GM19452 (cell line): ENCODE data around the gene NIPSNAP2.
"Not testable (repeated sequence)": the region's sequence is repeated elsewhere in the genome, so short reads cannot be mapped to it uniquely, and the experiment has no call there.

Source experiments
- ATAC-seq: cut with Tn5 transposase; IDR thresholded peaks from one replicate; pipeline ENCODE4 v1.9.1; 2021; ENCODE audit not compliant: unreplicated experiment

Gene NIPSNAP2

DNA sequence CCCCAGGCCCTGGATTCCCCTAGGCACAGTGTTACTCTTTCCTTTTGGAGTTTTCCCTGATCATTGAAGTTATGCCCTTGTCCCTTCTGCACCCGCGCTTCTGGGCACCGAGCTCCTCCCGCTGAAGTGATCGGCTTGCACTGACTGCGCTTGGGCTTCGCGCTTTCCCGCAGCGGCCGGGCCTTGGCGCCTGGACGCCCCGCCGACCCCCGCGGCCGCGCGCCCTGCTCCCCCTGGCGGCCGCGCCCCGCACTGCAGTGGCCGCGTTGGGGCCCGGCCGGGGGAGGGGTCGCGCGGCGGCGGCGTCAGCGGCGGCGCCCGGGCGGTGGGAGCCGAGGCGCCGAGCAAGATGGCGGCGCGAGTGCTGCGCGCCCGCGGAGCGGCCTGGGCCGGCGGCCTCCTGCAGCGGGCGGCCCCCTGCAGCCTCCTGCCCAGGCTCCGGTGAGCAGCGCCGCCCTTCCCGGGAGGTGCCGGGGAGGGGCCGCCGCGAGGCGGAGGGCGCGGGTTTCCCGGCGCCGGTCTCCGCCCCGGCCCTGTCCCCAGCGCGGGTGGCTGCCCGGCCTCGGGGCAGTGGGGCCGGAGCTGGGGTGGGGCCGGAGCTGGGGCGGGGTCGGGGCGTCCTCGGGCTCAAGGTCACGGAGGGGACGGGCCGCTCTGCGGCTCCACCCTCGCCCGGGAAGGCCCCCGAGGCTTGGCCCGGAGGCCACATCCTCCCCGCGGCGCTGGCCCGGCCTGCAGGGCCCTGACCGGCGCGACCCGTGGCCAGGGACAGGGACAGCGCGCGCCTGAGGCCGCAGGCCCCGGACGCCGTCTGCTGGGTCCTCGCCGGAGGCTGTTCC, at the start of gene NIPSNAP2:
TSS of gene NIPSNAP2 (plus strand) at position 325 of the 839 bp plus-strand sequence. CDS start at position 350, 25 bp downstream.
- peak; percentile 86 for ATAC-seq

DNA sequence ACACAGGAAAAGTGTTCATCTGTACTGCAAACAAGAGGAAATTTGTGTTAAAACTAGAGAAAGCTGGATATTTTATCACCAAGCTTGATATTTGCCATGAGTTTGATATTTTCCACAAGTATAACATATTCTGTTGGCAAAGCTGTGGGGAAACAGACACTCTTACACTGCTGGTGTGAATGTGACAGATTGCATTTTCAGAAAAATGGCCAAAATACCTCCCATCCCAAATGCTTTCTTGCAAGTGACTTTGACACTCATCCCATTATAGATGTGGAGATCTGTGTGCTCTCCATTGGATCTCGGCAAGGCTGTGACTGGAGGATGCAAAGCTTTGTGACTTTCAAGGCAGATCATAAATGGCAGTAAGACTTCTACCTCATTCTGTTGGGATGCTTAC, 46.6 kb upstream of the NIPSNAP2 start:
- no peak for ATAC-seq

DNA sequence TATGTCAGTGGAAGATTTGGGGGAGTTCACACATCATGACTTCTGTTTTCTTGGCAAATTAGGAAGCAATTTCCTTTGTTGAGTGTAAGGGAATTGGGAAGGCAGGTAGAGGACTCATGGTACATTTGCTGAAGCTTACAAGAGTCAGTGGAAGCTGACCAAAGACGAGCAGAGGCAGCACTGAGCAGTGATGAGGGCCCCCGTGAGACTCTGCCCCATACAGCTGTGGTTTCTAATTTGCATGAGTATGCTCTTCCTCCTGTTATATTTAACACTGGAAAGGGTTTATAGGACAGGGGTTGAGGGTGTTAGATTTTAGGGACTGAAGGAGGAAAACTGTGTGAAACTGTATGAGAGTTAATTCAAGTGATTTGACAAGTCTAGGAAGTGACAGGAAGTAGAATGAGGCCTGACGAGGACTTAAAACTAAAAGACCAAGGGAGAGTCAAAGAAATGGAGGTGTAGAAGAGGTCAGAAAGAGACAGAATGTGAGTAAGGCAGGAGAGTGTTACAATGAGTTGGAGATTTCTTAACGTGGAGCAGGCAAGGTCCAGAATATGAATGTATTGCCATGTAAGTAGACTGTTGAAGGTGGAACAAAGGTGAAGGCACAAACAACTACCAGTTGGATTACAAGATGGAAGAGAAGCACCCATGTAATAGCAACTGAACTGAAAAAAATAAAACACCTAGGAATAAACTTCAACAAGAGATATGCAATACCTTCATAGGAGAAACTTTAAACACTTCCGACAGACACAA, 36.2 kb upstream of the NIPSNAP2 start:
- no peak for ATAC-seq

DNA sequence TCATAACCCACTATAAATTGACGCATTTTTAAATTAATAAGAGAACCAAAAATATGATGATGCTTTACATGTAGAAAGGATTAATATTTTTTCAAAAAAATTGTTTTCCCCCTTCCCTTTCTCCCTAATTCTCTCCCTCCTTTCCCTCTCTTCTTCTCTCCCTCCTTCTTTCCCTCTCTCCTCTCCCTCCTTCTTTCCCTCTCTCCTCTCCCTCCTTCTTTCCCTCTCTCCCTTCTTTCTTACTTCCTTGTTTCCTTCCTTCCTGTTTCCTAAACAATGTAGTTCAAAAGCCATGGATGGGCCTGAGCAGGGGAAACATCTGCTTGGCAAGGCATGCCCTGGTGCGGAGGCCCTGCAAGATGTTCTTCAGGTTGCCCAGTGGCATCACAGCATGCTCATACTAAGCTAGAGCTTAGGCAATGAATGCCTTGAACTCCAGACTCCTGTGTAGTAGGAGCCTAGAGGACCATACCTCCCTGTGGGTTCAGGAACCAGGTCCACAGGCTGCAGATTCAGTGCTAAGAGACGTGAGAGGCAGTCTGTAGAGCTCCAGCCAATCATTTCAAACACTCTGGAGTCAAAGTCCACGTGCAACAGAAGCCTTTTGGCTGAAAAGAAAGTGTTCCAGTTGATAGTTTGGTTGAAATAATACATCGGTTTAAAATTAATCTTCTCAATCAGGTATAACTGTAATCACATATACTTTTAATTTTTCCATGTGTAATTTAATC, 32.8 kb upstream of the NIPSNAP2 start:
- no peak for ATAC-seq

DNA sequence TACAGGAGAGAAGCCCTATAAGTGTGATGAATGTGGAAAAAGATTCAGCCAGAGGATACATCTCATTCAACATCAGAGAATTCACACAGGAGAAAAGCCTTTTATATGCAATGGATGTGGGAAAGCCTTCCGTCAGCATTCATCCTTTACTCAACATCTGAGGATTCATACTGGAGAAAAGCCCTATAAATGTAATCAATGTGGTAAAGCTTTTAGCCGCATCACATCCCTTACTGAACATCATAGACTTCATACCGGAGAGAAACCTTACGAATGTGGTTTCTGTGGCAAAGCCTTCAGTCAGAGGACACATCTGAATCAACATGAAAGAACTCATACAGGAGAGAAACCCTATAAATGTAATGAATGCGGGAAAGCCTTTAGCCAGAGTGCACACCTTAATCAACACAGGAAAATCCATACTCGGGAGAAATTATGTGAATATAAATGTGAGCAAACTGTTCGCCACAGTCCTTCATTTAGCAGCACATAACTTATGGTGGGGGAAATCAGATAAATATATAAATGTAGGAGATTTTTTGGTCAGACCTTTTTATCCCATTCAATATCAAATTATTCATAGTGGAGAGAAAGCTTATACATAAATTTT, 24.8 kb upstream of the NIPSNAP2 start:
- ATAC-seq: no peak

DNA sequence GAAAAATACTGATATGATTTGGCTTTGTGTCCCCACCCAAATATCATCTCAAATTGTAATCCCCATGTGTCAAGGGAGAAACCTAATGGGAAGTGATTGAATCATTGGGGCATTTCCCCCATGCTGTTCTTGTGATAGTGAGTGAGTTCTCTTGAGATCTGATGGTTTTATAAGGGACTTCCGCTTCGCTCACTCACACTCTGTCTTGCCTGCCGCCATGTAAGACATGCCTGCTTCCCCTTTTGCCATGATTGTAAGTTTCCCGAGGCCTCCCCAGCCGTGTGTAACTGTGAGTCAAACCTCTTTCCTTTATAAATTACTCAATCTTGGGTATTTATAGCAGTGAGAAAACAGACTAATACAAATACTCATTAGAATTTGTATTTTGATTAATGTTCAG, 17.8 kb upstream of the NIPSNAP2 start:
- no peak for ATAC-seq

DNA sequence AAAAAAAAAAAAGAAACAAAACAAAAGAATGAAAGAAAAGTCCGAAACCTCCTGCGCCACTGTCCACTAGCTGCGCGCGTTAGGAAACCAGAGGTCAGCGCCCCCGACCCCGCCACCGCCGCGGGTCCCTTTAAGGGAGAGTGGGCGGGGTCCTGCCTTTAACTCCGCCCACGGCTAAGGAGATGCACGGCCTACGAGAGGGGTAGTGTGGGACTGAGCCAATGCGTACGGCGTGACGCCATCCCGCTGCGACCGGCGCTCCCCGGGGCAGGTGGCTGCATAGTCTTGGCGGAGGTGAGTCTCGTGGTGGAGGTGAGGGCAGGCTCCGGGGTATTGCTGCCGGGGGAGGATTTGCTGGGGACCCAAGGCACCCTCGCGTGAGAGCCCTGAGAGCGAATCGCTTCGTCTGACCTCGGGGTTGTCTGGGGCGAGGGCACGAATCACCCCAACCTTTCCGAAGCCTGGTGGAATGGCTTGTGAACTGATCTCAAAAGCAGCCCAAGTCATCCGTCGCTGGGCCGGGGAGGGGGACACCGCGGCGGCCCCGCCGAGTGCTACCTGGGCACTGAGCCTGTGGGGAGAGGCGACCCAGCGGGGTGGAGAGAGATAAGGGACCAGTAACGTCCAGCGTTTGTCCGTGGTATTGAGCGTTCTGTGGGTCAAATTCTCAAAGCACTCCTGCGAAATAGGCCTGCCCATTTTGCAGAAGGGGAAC, 12.6 kb upstream of the NIPSNAP2 start, which contains the start of gene MRPS17:
TSS of gene MRPS17 (plus strand) at position 241 of the 715 bp plus-strand sequence. CDS start 1,319 bp downstream, outside the sequence.
- ATAC-seq: peak; percentile 100

DNA sequence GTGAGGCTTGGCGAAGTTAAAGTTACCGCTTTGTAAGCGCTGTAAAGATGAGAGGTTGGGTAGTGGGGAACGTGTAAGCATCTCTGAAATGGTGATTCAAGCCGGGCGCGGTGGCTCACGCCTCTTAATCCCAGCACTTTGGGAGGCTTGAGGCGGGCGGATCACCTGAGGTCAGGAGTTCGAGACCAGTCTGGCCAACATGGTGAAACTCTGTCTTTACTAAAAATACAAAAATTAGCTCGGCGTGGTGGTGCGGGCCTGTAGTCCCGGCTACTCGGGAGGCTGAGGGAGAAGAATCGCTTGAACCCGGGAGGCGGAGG, 12.1 kb upstream of the NIPSNAP2 start:
- not testable (repeated sequence) for ATAC-seq

DNA sequence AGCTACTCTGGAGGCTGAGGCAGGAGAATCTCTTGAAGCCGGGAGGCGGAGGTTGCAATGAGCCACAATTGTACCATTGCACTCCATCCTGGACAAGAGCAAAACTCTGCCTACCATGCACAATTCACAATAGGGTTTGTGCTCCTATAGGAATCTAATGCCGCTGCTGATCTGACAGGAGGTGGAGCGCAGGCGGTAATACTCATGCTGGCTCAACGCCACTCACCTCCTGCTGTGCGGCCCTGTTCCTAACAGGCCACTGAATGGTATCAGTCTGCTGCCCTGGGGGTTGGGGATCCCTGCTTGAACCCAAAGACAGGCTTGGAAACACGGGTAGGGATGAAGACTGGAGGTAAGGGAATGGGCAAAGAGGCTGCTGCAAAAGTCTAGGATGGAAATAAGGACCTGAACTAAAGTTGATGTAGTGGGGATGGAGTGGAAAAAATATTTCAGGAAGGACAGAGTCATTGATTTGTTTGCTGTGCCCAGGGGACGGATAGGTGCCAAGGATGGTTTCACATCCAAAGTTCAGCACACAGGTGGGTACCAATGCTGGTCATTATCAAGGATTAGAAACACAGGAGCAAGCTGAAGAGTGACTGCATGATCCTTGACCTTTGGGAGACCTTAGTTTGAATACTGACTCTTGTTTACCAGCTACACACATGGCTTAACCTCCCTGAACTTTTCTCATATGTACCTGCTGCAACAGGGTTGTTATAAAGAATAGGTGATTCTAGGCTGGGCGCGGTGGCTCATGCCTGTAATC, 10.5 kb upstream of the NIPSNAP2 start:
- ATAC-seq: no peak

DNA sequence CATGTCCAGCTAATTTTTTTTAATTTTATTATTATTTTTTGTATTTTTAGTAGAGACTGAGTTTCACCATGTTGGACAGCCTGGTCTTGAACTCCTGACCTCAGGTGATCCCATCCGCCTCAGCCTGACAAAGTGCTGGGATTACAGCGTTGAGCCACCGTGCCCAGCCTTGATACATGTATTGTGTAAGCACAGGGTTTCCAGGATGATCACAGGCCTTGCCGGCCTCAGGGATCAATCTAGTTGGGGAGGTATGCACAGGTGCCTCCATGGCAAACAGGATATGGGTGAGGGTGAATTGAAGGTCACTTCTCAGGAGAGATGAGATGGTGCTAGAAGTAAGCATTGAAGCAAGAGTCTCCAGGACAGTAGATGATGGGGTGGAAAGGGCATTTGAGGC, 7.2 kb upstream of the NIPSNAP2 start:
- no peak for ATAC-seq

DNA sequence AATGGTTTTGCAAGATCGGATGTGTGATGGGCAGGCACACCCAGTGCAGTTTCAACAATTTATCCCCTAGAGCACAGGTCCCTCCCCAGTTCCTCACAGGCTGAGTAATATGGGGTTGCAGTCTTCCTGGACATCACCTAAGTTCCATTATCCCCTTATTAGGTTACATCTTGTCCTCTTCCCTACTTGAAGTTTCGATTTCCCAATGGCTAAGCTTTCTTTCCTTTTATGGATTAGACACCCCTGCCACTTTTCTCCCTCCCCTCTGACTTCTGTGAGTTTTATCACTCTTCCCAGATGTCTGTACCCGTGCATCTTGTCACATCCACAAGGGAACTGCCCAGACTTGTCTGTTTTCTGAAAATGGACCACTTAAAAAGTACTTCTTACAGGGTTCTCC, 2.4 kb upstream of the NIPSNAP2 start:
- no peak for ATAC-seq

DNA sequence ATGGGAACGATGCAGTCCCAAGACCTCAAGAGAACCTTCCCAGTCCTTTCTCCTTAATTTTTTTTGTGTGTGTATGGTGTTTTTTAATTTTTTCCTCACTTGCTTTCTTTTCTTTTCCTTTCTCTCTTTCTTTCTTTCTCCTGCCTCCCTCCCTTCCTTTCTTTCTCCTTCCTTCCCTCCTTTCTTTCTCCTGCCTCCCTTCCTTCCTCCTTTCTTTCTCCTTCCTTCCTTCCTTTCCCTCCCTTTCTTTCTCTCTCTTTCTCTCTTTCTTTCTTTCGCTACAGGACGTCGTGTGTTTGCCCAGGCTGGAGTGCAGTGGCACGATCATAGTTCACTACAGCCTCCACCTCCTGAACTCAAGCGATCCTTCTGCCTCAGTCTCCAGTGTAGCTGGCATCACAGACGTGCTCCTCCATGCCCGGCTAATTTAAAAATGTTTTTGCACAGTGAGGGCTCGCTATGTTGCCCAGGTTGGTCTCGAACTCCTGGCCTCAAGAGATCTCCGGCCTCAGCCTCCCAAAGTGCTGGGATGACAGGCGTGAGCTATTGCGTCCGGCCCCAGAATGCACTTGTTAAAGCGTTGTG, 709 bp upstream of the NIPSNAP2 start:
- ATAC-seq: no peak

DNA sequence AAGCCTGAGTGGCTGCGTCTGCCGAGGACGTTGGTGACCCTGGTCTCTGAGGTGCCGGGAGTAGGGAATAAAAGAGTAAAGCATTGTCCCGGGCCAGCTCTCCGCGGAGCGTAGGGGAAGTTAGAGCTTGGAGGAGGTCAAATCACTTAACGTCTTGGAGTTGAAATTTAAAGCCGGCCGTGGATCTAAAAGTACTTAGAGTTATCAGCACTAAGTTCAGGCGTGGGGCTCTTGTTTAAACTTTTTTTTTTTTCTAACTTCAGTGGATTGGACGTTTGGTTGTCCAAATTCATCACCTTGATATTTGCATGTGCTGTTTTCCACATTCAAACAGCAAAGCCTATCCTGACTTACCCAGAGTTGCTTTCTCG, 700 bp downstream of the NIPSNAP2 start:
- ATAC-seq: no peak

DNA sequence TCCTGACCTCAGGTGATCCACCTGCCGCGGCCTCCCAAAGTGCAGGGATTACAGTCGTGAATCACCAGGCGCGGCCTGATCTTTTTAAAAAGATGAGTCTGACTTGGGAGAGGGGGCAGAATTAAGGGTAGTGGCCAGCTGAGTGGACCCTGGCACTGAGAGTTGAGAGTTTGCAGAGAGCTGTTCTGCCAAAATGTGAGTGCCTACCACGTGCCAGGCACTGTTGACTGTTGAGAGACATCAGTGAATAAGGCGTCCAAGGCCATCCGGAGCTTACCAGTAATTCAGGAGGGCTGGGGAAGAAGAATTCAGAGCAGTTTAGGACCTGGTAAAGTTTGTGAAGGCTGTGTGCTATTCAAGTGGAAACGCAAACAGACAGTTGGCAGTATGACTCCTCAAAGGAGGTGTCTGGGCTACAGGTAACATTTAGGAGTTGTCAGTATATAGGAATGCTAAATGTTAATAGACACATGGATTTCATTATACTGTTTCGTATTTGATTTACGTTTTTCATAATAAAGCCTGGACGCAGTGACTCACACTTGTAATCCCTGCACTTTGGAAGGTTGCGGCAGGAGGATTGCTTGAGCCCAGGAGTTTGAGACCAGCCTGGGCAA, 1.5 kb downstream of the NIPSNAP2 start:
- ATAC-seq: no peak

DNA sequence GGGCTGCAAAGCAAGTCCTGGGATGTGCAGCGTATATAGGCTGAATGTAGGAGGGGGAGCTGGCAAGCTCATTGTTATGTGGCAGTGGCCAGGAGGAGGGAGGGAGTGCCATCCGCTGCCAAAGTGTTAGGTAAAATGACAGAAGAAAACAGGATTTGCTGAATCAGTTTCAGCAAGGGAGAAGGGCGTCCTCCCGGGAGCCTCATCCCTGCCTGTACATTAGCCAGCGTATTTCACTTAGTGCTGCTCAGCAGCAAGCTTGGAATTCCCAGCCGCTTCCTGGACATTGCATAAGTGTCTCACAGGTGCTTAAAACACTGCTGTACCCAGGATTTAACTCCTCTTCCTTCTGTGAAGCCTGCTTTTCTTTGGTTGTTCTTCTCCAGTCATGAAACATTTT, 2.5 kb downstream of the NIPSNAP2 start:
- no peak for ATAC-seq

DNA sequence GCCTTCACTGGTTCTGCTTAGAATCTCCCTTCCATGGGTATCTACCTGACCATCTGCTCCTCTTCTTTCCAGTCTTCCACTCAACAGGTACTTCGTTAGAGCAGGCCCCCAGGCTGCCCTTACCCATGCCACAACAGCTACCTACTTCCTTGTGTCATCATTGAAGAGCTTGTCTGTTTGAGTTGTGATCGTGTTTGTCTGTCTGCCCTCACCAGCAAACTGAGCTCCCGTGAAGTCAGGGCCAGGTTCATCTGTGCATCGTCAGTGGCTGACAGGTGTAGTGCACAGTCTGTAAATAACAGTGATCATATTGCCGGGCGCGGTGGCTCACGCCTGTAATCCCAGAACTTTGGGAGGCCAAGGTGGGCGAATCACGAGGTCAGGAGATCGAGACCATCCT, 5.0 kb downstream of the NIPSNAP2 start:
- no peak for ATAC-seq

DNA sequence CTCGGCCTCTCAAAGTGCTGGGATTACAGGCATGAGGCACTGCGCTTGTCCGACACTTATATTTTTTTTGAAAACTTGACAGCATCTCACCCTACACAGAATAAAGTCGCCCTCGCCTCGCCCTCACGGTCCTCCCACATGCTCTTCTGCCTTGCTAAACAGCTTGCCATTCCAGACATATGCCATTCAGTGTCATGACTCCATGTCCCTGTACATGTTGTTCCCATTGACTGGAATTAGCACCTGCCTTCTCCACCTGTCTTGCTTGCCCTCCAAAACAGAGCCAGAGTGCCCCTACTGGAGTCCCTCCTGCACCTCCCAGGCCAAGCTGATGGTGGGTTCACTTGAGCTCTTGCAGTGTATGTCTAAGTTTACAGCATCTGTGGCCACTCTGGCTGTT, 6.2 kb downstream of the NIPSNAP2 start:
- no peak for ATAC-seq

DNA sequence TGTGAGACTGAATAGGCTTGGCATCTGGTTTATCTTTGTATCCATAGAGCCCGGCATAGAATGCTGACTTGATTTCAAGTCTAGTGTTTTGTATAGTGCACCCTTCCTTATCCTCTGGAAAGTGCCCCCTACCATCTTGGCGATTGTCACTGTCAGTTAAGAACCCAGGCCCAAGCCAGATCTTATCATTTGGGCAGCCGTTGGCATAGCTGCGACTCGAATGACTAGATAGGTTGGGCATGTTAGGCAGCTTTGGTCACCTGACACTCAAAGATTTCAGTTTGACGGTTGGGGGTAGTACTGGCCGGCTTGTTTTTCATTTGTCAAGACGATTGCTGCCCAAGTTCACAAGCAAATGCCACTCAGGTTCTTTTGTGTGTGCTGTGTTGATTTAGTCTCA, 6.6 kb downstream of the NIPSNAP2 start:
- ATAC-seq: no peak

DNA sequence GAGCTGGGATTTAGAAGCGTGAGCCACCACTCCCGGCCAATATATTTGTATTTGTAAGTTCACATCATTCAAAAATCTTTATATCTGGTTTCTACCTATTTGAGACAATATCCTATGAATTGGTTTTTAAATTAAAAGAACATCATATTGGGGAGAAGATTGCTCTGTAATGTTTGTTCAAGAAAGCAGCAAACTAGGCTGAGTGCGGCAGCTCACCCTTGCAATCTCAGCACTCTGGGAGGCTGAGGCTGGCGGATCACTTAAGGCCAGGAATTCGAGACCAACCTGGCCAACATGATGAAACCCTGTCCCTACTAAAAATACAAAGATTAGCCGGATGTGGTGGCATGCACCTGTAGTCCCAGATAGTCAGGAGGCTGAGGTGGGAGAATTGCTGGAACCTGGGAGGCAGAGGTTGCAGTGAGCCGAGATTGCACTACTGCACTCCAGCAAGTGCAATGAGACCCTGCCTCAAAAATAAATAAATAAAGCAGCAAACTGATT, 9.4 kb downstream of the NIPSNAP2 start:
- no peak for ATAC-seq
